ENCODE data around the gene PAPSS2. TPM values are rescaled to one million over a fixed set of nuclear protein-coding genes. Genes with fewer than 3 reads are reported as not detected.
A peak's percentile ranks its signal among the peaks of the same experiment; 100 is the strongest.

PAPSS2 gene
- total and polyA plus RNA-seq, 2 donors from 2014 or later: 23.5 to 84.2 TPM

DNA sequence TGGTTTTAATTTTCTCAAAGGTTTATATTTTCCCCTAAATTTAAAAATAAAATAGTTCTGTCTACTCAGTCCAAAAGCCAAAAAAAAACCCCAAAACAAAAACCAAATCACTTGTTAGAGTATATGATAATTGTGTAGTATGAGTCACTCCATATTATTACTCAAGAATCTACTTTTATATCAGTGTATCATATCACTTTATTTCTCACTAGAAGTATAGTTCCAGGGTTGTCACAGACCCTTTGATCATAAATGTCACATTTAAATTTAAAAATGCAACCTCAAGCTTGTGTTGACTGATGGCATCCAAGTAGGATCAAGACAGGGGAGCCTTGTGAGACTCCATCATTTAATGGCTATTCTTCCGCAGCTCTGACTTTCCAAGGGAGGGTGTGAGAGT is 61.0 kb downstream of the PAPSS2 start:
- no peak for DNase-seq
- Histone ChIP-seq H3K36me3 (ENCODE audit: control insufficient read depth in 2 of 3, insufficient read depth in 3 of 3, low read length in 3 of 3) (no peaks in the 10 kb centered on the region), H3K27ac (ENCODE audit: low read depth in 2 of 2, low read length in 2 of 2) (no peak overlapping the region), H3K4me1 (ENCODE audit: control insufficient read depth in 2 of 3, insufficient read depth in 2 of 3, low read depth in 1 of 3, low read length in 3 of 3) (peaks cover 0 to 2% (median 0%) of the 10 kb centered on the region in 3 donors), H3K9ac (ENCODE audit: low read length in 3 of 3) (no peak overlapping the region), H3K9me3 (ENCODE audit: control insufficient read depth in 2 of 3, insufficient read depth in 1 of 3, low read length in 3 of 3) (no peaks in the 10 kb centered on the region), H3K27me3 (ENCODE audit: control insufficient read depth, insufficient read depth, low read length) (no peaks in the 10 kb centered on the region), H3K4me3 (ENCODE audit: low read length in 3 of 3) (no peak overlapping the region)
- FAIRE-seq: no peak
- intact Hi-C loops (cut with DNase I): no loop called here
- TF ChIP-seq, protein P1, sequence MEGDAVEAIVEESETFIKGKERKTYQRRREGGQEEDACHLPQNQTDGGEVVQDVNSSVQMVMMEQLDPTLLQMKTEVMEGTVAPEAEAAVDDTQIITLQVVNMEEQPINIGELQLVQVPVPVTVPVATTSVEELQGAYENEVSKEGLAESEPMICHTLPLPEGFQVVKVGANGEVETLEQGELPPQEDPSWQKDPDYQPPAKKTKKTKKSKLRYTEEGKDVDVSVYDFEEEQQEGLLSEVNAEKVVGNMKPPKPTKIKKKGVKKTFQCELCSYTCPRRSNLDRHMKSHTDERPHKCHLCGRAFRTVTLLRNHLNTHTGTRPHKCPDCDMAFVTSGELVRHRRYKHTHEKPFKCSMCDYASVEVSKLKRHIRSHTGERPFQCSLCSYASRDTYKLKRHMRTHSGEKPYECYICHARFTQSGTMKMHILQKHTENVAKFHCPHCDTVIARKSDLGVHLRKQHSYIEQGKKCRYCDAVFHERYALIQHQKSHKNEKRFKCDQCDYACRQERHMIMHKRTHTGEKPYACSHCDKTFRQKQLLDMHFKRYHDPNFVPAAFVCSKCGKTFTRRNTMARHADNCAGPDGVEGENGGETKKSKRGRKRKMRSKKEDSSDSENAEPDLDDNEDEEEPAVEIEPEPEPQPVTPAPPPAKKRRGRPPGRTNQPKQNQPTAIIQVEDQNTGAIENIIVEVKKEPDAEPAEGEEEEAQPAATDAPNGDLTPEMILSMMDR (IDR thresholded peaks at IDR 0.05; ENCODE audit: borderline replicate concordance, extremely low read depth, insufficient read depth): no peak

DNA sequence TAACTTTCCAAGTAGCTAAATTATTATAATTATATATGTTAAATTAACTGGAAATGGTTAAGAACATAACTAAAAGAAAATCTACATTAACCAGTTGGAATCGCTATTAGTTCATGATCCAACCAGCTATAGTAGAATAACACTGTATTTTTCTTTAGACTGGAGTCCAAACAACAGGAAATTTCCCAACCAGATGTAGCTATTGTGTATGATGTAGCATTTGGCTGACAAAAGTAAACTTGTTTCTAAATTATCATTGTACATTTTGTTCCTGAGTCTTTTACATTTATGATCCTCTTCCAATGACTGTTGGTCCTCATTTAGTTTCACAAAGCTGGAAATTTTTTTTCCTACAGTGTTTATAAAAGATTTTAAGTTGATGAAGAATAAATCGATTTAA is 62.1 kb downstream of the PAPSS2 start:
- TF ChIP-seq, protein P1 (IDR thresholded peaks at IDR 0.05; ENCODE audit: borderline replicate concordance, extremely low read depth, insufficient read depth): no peak
- intact Hi-C loops (cut with DNase I): no loop called here
- FAIRE-seq (no peak), DNase-seq (no peak)
- Histone ChIP-seq H3K4me3 (ENCODE audit: low read length in 3 of 3) (no peak overlapping the region), H3K27ac (ENCODE audit: low read depth in 2 of 2, low read length in 2 of 2) (no peak overlapping the region), H3K9ac (ENCODE audit: low read length in 3 of 3) (no peak overlapping the region), H3K4me1 (ENCODE audit: control insufficient read depth in 2 of 3, insufficient read depth in 2 of 3, low read depth in 1 of 3, low read length in 3 of 3) (no peaks in the 10 kb centered on the region), H3K36me3 (ENCODE audit: control insufficient read depth in 2 of 3, insufficient read depth in 3 of 3, low read length in 3 of 3) (no peaks in the 10 kb centered on the region), H3K9me3 (ENCODE audit: control insufficient read depth in 2 of 3, insufficient read depth in 1 of 3, low read length in 3 of 3) (no peaks in the 10 kb centered on the region), H3K27me3 (ENCODE audit: control insufficient read depth, insufficient read depth, low read length) (no peaks in the 10 kb centered on the region)

DNA sequence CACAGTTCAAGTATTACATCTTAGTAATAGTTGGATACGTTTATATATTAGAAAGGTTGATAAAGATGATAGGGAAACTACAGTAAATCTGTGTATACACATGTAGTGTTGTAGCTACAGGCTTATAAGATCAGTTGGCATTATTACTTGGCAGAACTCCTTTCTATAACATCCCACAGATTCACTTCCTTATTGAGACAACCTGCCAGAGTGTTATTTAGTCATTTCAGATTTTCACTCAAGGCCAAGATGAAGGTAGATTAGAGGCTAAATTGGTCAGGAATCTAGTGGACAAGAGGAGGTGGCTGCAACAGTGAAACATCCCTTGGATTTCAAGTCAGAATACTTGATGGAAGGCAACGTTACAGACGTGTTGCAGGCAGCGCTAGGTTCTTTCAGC is 63.0 kb downstream of the PAPSS2 start:
- no peak for DNase-seq
- H3K27ac ChIP-seq (ENCODE audit: low read depth in 2 of 2, low read length in 2 of 2): no peak overlapping the region
- H3K9me3 ChIP-seq (ENCODE audit: control insufficient read depth in 2 of 3, insufficient read depth in 1 of 3, low read length in 3 of 3): no peaks in the 10 kb centered on the region
- H3K4me3 ChIP-seq (ENCODE audit: low read length in 3 of 3): no peak overlapping the region
- no peak overlapping the region for H3K9ac ChIP-seq (ENCODE audit: low read length in 3 of 3)
- H3K27me3 ChIP-seq (ENCODE audit: control insufficient read depth, insufficient read depth, low read length): no peaks in the 10 kb centered on the region
- intact Hi-C loops (cut with DNase I): no loop called here
- TF ChIP-seq, protein P1 (IDR thresholded peaks at IDR 0.05; ENCODE audit: borderline replicate concordance, extremely low read depth, insufficient read depth): no peak
- FAIRE-seq: no peak
- H3K36me3 ChIP-seq (ENCODE audit: control insufficient read depth in 2 of 3, insufficient read depth in 3 of 3, low read length in 3 of 3): no peaks in the 10 kb centered on the region
- no peaks in the 10 kb centered on the region for H3K4me1 ChIP-seq (ENCODE audit: control insufficient read depth in 2 of 3, insufficient read depth in 2 of 3, low read depth in 1 of 3, low read length in 3 of 3)

DNA sequence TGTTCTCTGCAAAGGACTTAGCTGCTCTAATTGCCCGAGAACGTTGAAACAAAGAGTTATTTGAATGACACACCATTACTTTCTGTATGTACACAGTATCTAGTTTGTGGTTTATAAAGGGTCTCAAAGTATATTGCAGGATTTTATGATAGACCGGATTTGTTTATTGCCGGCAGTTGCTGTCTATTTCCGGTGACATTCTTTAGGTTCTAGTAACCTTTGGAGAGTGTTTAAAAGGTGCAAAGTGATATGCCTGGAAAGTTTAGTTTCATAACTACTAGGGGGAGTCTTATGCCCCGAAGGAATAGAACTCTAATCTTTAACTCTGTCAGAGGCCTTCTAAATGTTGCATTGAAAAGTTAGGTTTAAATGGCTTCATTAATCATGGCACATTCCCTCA is 63.8 kb downstream of the PAPSS2 start:
- intact Hi-C loops (cut with DNase I): no loop called here
- no peak for FAIRE-seq
- no peaks in the 10 kb centered on the region for H3K4me1 ChIP-seq (ENCODE audit: control insufficient read depth in 2 of 3, insufficient read depth in 2 of 3, low read depth in 1 of 3, low read length in 3 of 3)
- H3K9ac ChIP-seq (ENCODE audit: low read length in 3 of 3): no peak overlapping the region
- no peaks in the 10 kb centered on the region for H3K9me3 ChIP-seq (ENCODE audit: control insufficient read depth in 2 of 3, insufficient read depth in 1 of 3, low read length in 3 of 3)
- H3K27me3 ChIP-seq (ENCODE audit: control insufficient read depth, insufficient read depth, low read length): no peaks in the 10 kb centered on the region
- DNase-seq: peak in 2 of 5 donors; percentile 39 to 46
- TF ChIP-seq, protein P1 (IDR thresholded peaks at IDR 0.05; ENCODE audit: borderline replicate concordance, extremely low read depth, insufficient read depth): no peak
- no peak overlapping the region for H3K4me3 ChIP-seq (ENCODE audit: low read length in 3 of 3)
- no peak overlapping the region for H3K27ac ChIP-seq (ENCODE audit: low read depth in 2 of 2, low read length in 2 of 2)
- H3K36me3 ChIP-seq (ENCODE audit: control insufficient read depth in 2 of 3, insufficient read depth in 3 of 3, low read length in 3 of 3): no peaks in the 10 kb centered on the region
